GM15510 (cell line): ENCODE data around the gene NTHL1.

Experiments
- POLR2A ChIP-seq: IDR thresholded peaks from 3 replicates; pipeline ENCODE4 v1.6.1; 2011; ENCODE audit warnings: borderline replicate concordance; ENCODE audit not compliant: insufficient read length; ENCODE audit errors: extremely low read depth

NTHL1 gene

GRCh38 chr16:2033057-2033908, 14.4 kb downstream of the NTHL1 start:
- no peak for TF ChIP-seq POLR2A

- TF ChIP-seq POLR2A, result no peak
These were observed 15.2 kb downstream of the NTHL1 start for GRCh38 chr16:2032285-2033056.

- TF ChIP-seq POLR2A, result no peak
These were observed 16.5 kb downstream of the NTHL1 start for GRCh38 chr16:2031081-2031577.

GRCh38 chr16:2030036-2030435, 17.6 kb downstream of the NTHL1 start:
- no peak for TF ChIP-seq POLR2A

GRCh38 chr16:2029350-2029749, 18.3 kb downstream of the NTHL1 start:
- no peak for TF ChIP-seq POLR2A

GRCh38 chr16:2028620-2029220, 18.9 kb downstream of the NTHL1 start:
- no peak for TF ChIP-seq POLR2A

GRCh38 chr16:2028146-2028545, 19.5 kb downstream of the NTHL1 start:
- no peak for TF ChIP-seq POLR2A

- no peak for TF ChIP-seq POLR2A
These were observed 20.3 kb downstream of the NTHL1 start for GRCh38 chr16:2027024-2028010.

- no peak for TF ChIP-seq POLR2A
These were observed 21.1 kb downstream of the NTHL1 start, which contains the start of gene NHERF2 for GRCh38 chr16:2026461-2027023. TSS of gene NHERF2 (plus strand) at chr16:2026902. CDS start at chr16:2027006, 104 bp downstream.

GRCh38 chr16:2025878-2026460, 21.7 kb downstream of the NTHL1 start:
- no peak for TF ChIP-seq POLR2A

GRCh38 chr16:2025251-2025650, 22.4 kb downstream of the NTHL1 start:
- TF ChIP-seq POLR2A, result no peak

- no peak for TF ChIP-seq POLR2A
These were observed 23.6 kb downstream of the NTHL1 start for GRCh38 chr16:2024032-2024420.
